Naive thymus-derived CD4-positive, alpha-beta T cell (primary cell): Measurements from ENCODE around the gene DUS1L. TPM values are rescaled to one million over a fixed set of nuclear protein-coding genes. Genes with fewer than 3 reads are reported as not detected.
A peak's percentile ranks its signal among the peaks of the same experiment; 100 is the strongest.

Source experiments
- ATAC-seq: fragments of 150-1000 bp; cut with Tn5 transposase; 2 replicates; pipeline ENCODE4 v1.10.0; 2021; ENCODE audit warnings: mild to moderate bottlenecking, moderate library complexity
- CTCF ChIA-PET: fragments of 350-600 bp; sonication (Branson Sonifier 250); formaldehyde crosslinking; loops from one replicate; lab custom pipeline; 2021; ENCODE audit warnings: antibody characterized with exemption; lab: Charles Lee
- POLR2A ChIA-PET: fragments of 350-600 bp; sonication (Branson Sonifier 250); formaldehyde crosslinking; loops from one replicate; lab custom pipeline; 2021; ENCODE audit warnings: antibody characterized with exemption, inconsistent platforms; lab: Charles Lee
- DNase-seq, 9 donors: peaks; one replicate each; pipeline versions ENCODE4 v3.0.0 to v3.0.0-alpha.2; 2020 to 2022; ENCODE audit warnings: mixed read lengths in 1 of 9
- H3K27ac ChIP-seq: one replicate; pipeline ENCODE4 v1.7.0; 2013; ENCODE audit warnings: mild to moderate bottlenecking, low read depth, low read length, moderate library complexity
- H3K27me3 ChIP-seq, 2 donors: one replicate each; pipeline ENCODE4 v1.7.0; 2013; ENCODE audit warnings: low read length in 2 of 2, mild to moderate bottlenecking in 2 of 2, moderate library complexity in 2 of 2; ENCODE audit not compliant: control insufficient read depth in 2 of 2, insufficient read depth in 2 of 2
- H3K36me3 ChIP-seq, 3 experiments: 1 replicate in 2 of 3; 2 replicates in 1 of 3; pipeline ENCODE4 v1.7.0; 2013; ENCODE audit warnings: low read length in 3 of 3, mild to moderate bottlenecking in 3 of 3, moderate library complexity in 1 of 3; ENCODE audit not compliant: insufficient read depth in 3 of 3, control insufficient read depth in 2 of 3
- H3K4me1 ChIP-seq, 2 donors: one replicate each; pipeline ENCODE4 v1.7.0; 2013; ENCODE audit warnings: low read length in 2 of 2, mild to moderate bottlenecking in 2 of 2, moderate library complexity in 1 of 2; ENCODE audit not compliant: control insufficient read depth in 2 of 2, insufficient read depth in 2 of 2
- H3K4me3 ChIP-seq: 2 replicates; pipeline ENCODE4 v1.7.0; 2013; ENCODE audit warnings: mild to moderate bottlenecking, low read length
- H3K9me3 ChIP-seq, 3 experiments: 1 replicate in 2 of 3; 2 replicates in 1 of 3; pipeline ENCODE4 v1.7.0; 2013; ENCODE audit warnings: low read length in 3 of 3; ENCODE audit not compliant: control insufficient read depth in 2 of 3
- H3K27ac Mint-ChIP-seq, 9 donors: one replicate each; pipeline ENCODE4 v1.8.0; 2020 to 2022; ENCODE audit warnings: mixed read lengths in 9 of 9, mild to moderate bottlenecking in 8 of 9, moderate library complexity in 5 of 9, inconsistent platforms in 2 of 9
- H3K27me3 Mint-ChIP-seq, 5 donors: one replicate each; pipeline ENCODE4 v1.8.0; 2021 to 2022; ENCODE audit warnings: mixed read lengths in 5 of 5, mild to moderate bottlenecking in 1 of 5
- H3K36me3 Mint-ChIP-seq, 5 donors: one replicate each; pipeline ENCODE4 v1.8.0; 2020 to 2022; ENCODE audit warnings: mixed read lengths in 5 of 5, mild to moderate bottlenecking in 3 of 5, inconsistent platforms in 1 of 5
- H3K4me1 Mint-ChIP-seq, 7 donors: one replicate each; pipeline ENCODE4 v1.8.0; 2020 to 2022; ENCODE audit warnings: mixed read lengths in 7 of 7, mild to moderate bottlenecking in 3 of 7, inconsistent platforms in 1 of 7
- H3K4me3 Mint-ChIP-seq, 10 donors: one replicate each; pipeline ENCODE4 v1.8.0; 2020 to 2022; ENCODE audit warnings: mild to moderate bottlenecking in 10 of 10, mixed read lengths in 10 of 10, moderate library complexity in 6 of 10, inconsistent platforms in 2 of 10
- H3K9me3 Mint-ChIP-seq, 11 donors: one replicate each; pipeline ENCODE4 v1.8.0; 2020 to 2022; ENCODE audit warnings: mixed read lengths in 11 of 11, mild to moderate bottlenecking in 4 of 11, inconsistent platforms in 1 of 11, moderate library complexity in 1 of 11
- intact Hi-C, 2 donors: fragments of 100-400 bp; cut with micrococcal nuclease; formaldehyde crosslinking; loops; one replicate each; pipeline ENCODE4 v1.15.1; 2023
- polyA plus RNA-seq, 2 donors: library from polyadenylated mRNA; unstranded; fragments of 300-500 nt; fragmentation: Illumina TruSeq; gene quantifications; one replicate each; pipeline ENCODE4 v1.2.3, GENCODE V29; 2021
- total RNA-seq, 6 experiments: library from RNA in 5 of 6; stranded (reverse) in 5 of 6; gene quantifications; 1 replicate in 5 of 6; 2 replicates in 1 of 6; pipeline ENCODE4 v1.2.3 and lab custom pipeline; 2021 to 2026

DUS1L gene
- total and polyA plus RNA-seq, 7 experiments from 2014 or later, result 52.9 to 157 (median 143) TPM

- Mint-ChIP-seq H3K36me3 (peaks cover 0 to 3% (median 0%) of the 10 kb centered on the region in 5 donors), H3K27me3 (no peaks in the 10 kb centered on the region), H3K27ac (peak overlapping the region in 2 of 9 donors; percentile 63 to 67), H3K4me3 (peak overlapping the region in 7 of 10 donors; percentile 36 to 79 (median 69)), H3K4me1 (peaks cover 0 to 14% (median 7%) of the 10 kb centered on the region in 7 donors), H3K9me3 (no peaks in the 10 kb centered on the region)
- peak overlapping the region; percentile 47 for H3K4me3 ChIP-seq
- H3K4me1 ChIP-seq, result peaks cover 4 to 12% of the 10 kb centered on the region in 2 donors
- H3K27me3 ChIP-seq, result no peaks in the 10 kb centered on the region
- H3K27ac ChIP-seq, result peak overlapping the region; percentile 97
- CTCF ChIA-PET, result interaction anchor here (1.1 to 2.7 kb wide), 2 partner anchors 29 to 67 kb away, joined by 3 to 12 read pairs; no protein-coding TSS in a partner anchor
- ATAC-seq, result no peak
- DNase-seq, result no peak
- POLR2A ChIA-PET, result interaction anchor here (0.6 to 2.3 kb wide), 5 partner anchors 9 to 121 kb away, joined by 3 to 28 read pairs (median 6); no protein-coding TSS in a partner anchor
- intact Hi-C loops, result loop anchor here (1.0 to 10.0 kb wide), 11 partner anchors 28 to 416 kb away; partner anchors contain the start of genes DCXR (in 2 of the 2), DUS1L (in 2 of the 2), ARL16 (in 1 of the 2) and ASPSCR1 (in 1 of the 2)
- no peaks in the 10 kb centered on the region for H3K9me3 ChIP-seq
- H3K36me3 ChIP-seq, result peaks cover 0 to 28% (median 0%) of the 10 kb centered on the region in 3 experiments
These were observed 32.2 kb upstream of the DUS1L start for GRCh38 chr17:82097919-82098168.

DNA sequence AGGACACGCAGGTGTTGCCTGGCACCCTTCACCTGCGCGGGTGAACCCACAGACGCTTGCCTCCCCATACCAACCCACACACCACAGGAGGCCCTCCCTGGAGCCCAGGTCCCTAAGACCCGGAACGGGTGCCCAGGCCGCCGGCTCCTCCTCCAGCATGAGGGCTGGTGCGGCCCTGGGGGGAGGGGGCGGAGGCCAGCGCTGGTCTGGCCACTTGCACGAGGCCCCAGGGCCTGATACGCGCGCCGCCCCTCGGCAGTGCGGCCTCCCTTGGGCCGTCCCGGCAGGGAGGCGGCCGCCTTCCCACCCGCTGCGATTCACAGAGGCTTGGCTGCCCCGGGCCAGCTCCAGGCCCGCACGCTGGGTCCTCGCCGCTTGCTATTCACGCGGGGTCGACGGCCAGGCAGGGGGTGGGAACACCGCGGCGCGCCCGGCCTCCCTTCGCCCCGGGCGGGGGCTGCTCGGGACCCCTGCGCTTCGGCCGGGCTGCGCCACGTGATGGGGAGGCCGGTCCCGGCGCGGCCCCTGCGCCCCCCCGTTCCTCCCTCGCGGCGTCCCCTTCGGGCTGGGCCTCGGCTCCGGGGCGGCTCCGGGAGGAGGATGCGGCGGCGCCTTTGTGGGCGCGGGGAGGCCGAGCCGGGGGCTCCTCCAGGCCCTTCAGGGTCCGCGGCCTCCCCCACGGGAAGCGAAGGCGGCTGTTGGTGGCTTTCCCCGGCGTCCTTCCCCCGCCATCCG lies 31.7 kb upstream of the DUS1L start:
- Histone ChIP-seq H3K4me1 (peaks cover 4 to 12% of the 10 kb centered on the region in 2 donors), H3K27ac (peak overlapping the region; percentile 97), H3K9me3 (no peaks in the 10 kb centered on the region), H3K4me3 (peak overlapping the region; percentile 47), H3K36me3 (peaks cover 0 to 32% (median 0%) of the 10 kb centered on the region in 3 experiments), H3K27me3 (no peaks in the 10 kb centered on the region)
- Mint-ChIP-seq H3K27me3 (no peaks in the 10 kb centered on the region), H3K4me3 (peak overlapping the region in 9 of 10 donors; percentile 23 to 83 (median 67)), H3K9me3 (no peaks in the 10 kb centered on the region), H3K36me3 (peaks cover 0 to 3% (median 0%) of the 10 kb centered on the region in 5 donors), H3K4me1 (peaks cover 0 to 14% (median 7%) of the 10 kb centered on the region in 7 donors), H3K27ac (peak overlapping the region in 3 of 9 donors; percentile 28 to 76 (median 38))
- intact Hi-C loops, result loop anchor here (1.0 to 10.0 kb wide), 3 partner anchors 32 to 415 kb away; partner anchors contain the start of genes ARL16 (in 1 of the 2), DCXR (in 1 of the 2), DUS1L (in 1 of the 2) and HGS (in 1 of the 2)
- CTCF ChIA-PET, result interaction anchor here (2.7 kb wide), 1 partner anchor 30 kb away, joined by 12 read pairs; no protein-coding TSS in a partner anchor
- no peak for ATAC-seq
- POLR2A ChIA-PET, result interaction anchor here (0.6 to 2.3 kb wide), 5 partner anchors 9 to 120 kb away, joined by 3 to 28 read pairs (median 6); no protein-coding TSS in a partner anchor
- DNase-seq, result peak in 5 of 9 donors; percentile 23 to 74 (median 24)

- Histone ChIP-seq H3K9me3 (no peaks in the 10 kb centered on the region), H3K27ac (peak overlapping the region; percentile 97), H3K4me3 (peak overlapping the region; percentile 47), H3K27me3 (no peaks in the 10 kb centered on the region), H3K4me1 (peaks cover 4 to 12% of the 10 kb centered on the region in 2 donors), H3K36me3 (peaks cover 0 to 38% (median 0%) of the 10 kb centered on the region in 3 experiments)
- no peak for ATAC-seq
- no peak for DNase-seq
- POLR2A ChIA-PET, result interaction anchor here (0.7 to 1.1 kb wide), 2 partner anchors 10 to 44 kb away, joined by 3 to 6 read pairs; no protein-coding TSS in a partner anchor
- peak overlapping the region in 9 of 10 donors; percentile 23 to 83 (median 67) for H3K4me3 Mint-ChIP-seq
- intact Hi-C loops, result loop anchor here (1.0 to 10.0 kb wide), 3 partner anchors 31 to 414 kb away; partner anchors contain the start of genes ARL16 (in 1 of the 2), DCXR (in 1 of the 2), DUS1L (in 1 of the 2) and HGS (in 1 of the 2)
- peaks cover 0 to 14% (median 7%) of the 10 kb centered on the region in 7 donors for H3K4me1 Mint-ChIP-seq
- no peaks in the 10 kb centered on the region for H3K27me3 Mint-ChIP-seq
- CTCF ChIA-PET, result no interaction called here
- H3K36me3 Mint-ChIP-seq, result peaks cover 0 to 3% (median 0%) of the 10 kb centered on the region in 5 donors
- peak overlapping the region in 3 of 9 donors; percentile 28 to 76 (median 38) for H3K27ac Mint-ChIP-seq
- H3K9me3 Mint-ChIP-seq, result no peaks in the 10 kb centered on the region
These were observed 31.1 kb upstream of the DUS1L start for GRCh38 chr17:82096709-82097183.

GRCh38 chr17:82095777-82096708 lies 30.4 kb upstream of the DUS1L start:
- no peaks in the 10 kb centered on the region for H3K27me3 ChIP-seq
- DNase-seq (peak in 1 of 9 donors; percentile 9), ATAC-seq (no peak)
- Mint-ChIP-seq H3K27ac (peak overlapping the region in 2 of 9 donors; percentile 52 to 56), H3K4me1 (peaks cover 0 to 12% (median 7%) of the 10 kb centered on the region in 7 donors), H3K9me3 (no peaks in the 10 kb centered on the region), H3K27me3 (no peaks in the 10 kb centered on the region), H3K36me3 (peaks cover 0 to 3% (median 0%) of the 10 kb centered on the region in 5 donors), H3K4me3 (peak overlapping the region in 7 of 10 donors; percentile 16 to 76 (median 63))
- ChIA-PET CTCF (interaction anchor here (0.6 kb wide), 1 partner anchor 93 kb away, joined by 3 read pairs; no protein-coding TSS in a partner anchor), POLR2A (interaction anchor here (0.7 to 1.1 kb wide), 4 partner anchors 10 to 58 kb away, joined by 3 to 6 read pairs (median 3); partner anchors contain the start of gene DCXR)
- peak overlapping the region; percentile 97 for H3K27ac ChIP-seq
- intact Hi-C loops, result loop anchor here (5.0 to 10.0 kb wide), 2 partner anchors 61 to 414 kb away; partner anchors contain the start of genes ARL16 (in 1 of the 2), DCXR (in 1 of the 2), HGS (in 1 of the 2) and RAC3 (in 1 of the 2)
- H3K36me3 ChIP-seq, result peaks cover 0 to 46% (median 0%) of the 10 kb centered on the region in 3 experiments
- no peaks in the 10 kb centered on the region for H3K9me3 ChIP-seq
- peaks cover 4 to 12% of the 10 kb centered on the region in 2 donors for H3K4me1 ChIP-seq
- H3K4me3 ChIP-seq, result no peak overlapping the region

DNA sequence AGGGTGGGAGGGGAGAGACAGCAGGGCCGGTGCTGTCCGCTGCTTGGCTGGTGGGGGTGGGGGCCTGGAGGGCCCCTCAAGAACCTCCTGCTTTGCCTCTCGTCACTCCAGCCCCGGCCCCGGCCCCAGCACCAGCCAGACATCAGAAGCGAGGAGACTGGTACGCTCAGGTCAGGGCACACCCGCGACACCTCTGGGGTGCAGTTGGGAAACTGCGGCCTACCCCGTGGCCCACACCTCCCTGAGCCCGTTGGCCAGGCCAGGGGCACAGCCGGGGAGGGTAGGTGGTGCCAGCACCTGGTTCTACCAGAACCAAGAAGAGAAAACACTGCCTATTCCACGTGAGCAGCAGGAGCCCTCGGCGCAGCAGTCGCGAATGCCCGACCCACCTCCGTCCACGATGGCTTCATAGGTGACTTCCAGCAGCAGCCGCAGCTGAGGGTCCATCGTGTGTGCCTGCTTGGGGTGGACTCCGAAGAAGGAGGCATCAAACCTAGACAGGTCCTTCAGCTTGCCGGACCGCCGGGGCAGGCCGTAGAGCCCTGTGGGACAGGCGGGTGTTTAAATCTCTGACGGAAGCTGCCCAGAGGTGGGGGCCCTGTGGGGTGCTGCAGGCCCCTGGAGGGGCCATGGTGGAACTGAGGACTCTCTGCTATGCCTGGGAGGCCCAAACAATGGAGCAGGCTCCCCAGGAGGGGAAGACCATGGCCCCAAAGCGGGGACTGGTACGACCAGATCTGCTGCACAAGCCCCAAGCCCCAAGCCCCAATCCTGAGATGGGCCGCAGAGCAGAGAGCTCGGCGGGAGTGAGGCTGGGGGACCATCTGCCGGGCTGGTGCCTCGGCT lies 29.6 kb upstream of the DUS1L start:
- Histone ChIP-seq H3K4me3 (no peak overlapping the region), H3K27ac (no peak overlapping the region), H3K27me3 (no peaks in the 10 kb centered on the region), H3K36me3 (peaks cover 0 to 54% (median 0%) of the 10 kb centered on the region in 3 experiments), H3K4me1 (peaks cover 4 to 12% of the 10 kb centered on the region in 2 donors), H3K9me3 (no peaks in the 10 kb centered on the region)
- ChIA-PET POLR2A (interaction anchor here (0.9 to 1.1 kb wide), 3 partner anchors 11 to 57 kb away, joined by 3 to 6 read pairs (median 3); partner anchors contain the start of gene DCXR), CTCF (interaction anchor here (0.6 kb wide), 1 partner anchor 94 kb away, joined by 3 read pairs; no protein-coding TSS in a partner anchor)
- H3K4me1 Mint-ChIP-seq, result peaks cover 0 to 10% (median 5%) of the 10 kb centered on the region in 7 donors
- no peaks in the 10 kb centered on the region for H3K9me3 Mint-ChIP-seq
- peak overlapping the region in 2 of 10 donors; percentile 53 to 63 for H3K4me3 Mint-ChIP-seq
- H3K27me3 Mint-ChIP-seq, result no peaks in the 10 kb centered on the region
- ATAC-seq (no peak), DNase-seq (peak in 1 of 9 donors; percentile 14)
- no peak overlapping the region for H3K27ac Mint-ChIP-seq
- H3K36me3 Mint-ChIP-seq, result peaks cover 0 to 3% (median 0%) of the 10 kb centered on the region in 5 donors
- intact Hi-C loops, result loop anchor here (5.0 to 10.0 kb wide), 2 partner anchors 60 to 413 kb away; partner anchors contain the start of genes ARL16 (in 1 of the 2), DCXR (in 1 of the 2), HGS (in 1 of the 2) and RAC3 (in 1 of the 2)
